NCI-H524 (cell line): ENCODE results near the gene PMM2.
"Not testable (repeated sequence)": the region's sequence is repeated elsewhere in the genome, so short reads cannot be mapped to it uniquely, and the experiment has no call there.

Source experiments
- DNase-seq, 2 experiments: peaks; one replicate each; lab custom pipeline; 2025; lab: John Stamatoyannopoulos, UW

Gene PMM2

GRCh38 chr16:8867216-8867931 lies 69.7 kb downstream of the PMM2 start:
- DNase-seq: peak in 1 of 2 experiments; percentile 49

GRCh38 chr16:8867932-8868415 lies 70.3 kb downstream of the PMM2 start:
- DNase-seq: peak in 1 of 2 experiments; percentile 49

GRCh38 chr16:8868416-8869211 lies 71.0 kb downstream of the PMM2 start, which contains the start of gene CARHSP1:
Gene CARHSP1, minus strand, starts transcription at chr16:8869006. Its CDS starts 9,678 bp downstream, at chr16:8859328.
- DNase-seq: peak; percentile 94

GRCh38 chr16:8869212-8869987 lies 71.8 kb downstream of the PMM2 start:
- peak in 1 of 2 experiments; percentile 48 for DNase-seq

- not testable (repeated sequence) for DNase-seq
Observed at GRCh38 chr16:8869988-8870241, 72.3 kb downstream of the PMM2 start.

GRCh38 chr16:8872071-8872470 lies 74.4 kb downstream of the PMM2 start:
- DNase-seq: no peak

- peak in 1 of 2 experiments; percentile 30 for DNase-seq
Observed at GRCh38 chr16:8872967-8873865, 75.6 kb downstream of the PMM2 start.

- DNase-seq: not testable (repeated sequence)
Observed at GRCh38 chr16:8873866-8874195, 76.2 kb downstream of the PMM2 start.

GRCh38 chr16:8874388-8874787 lies 76.7 kb downstream of the PMM2 start:
- no peak for DNase-seq

GRCh38 chr16:8875317-8875716 lies 77.7 kb downstream of the PMM2 start:
- DNase-seq: not testable (repeated sequence)

GRCh38 chr16:8877894-8878522 lies 80.4 kb downstream of the PMM2 start:
- no peak for DNase-seq

- DNase-seq: no peak
Observed at GRCh38 chr16:8878523-8878911, 80.9 kb downstream of the PMM2 start.

- DNase-seq: no peak
Observed at GRCh38 chr16:8880839-8881510, 83.3 kb downstream of the PMM2 start.

- no peak for DNase-seq
Observed at GRCh38 chr16:8882041-8882617, 84.5 kb downstream of the PMM2 start, which contains the start of gene LITAFD. Gene LITAFD, plus strand, starts transcription at chr16:8882351. Its CDS starts 2,005 bp downstream, at chr16:8884356.

GRCh38 chr16:8882725-8883377 lies 85.2 kb downstream of the PMM2 start:
- DNase-seq: no peak

- DNase-seq: peak; percentile 72 to 88
Observed at GRCh38 chr16:8885674-8886592, 88.3 kb downstream of the PMM2 start.

- no peak for DNase-seq
Observed at GRCh38 chr16:8886593-8887430, 89.2 kb downstream of the PMM2 start.

GRCh38 chr16:8887431-8887765 lies 89.8 kb downstream of the PMM2 start:
- no peak for DNase-seq
